Stimulated activated CD8-positive, alpha-beta memory T cell treated with anti-CD3 and anti-CD28 coated beads, Interleukin-15, amount 100 ng/mL, for 1 hour (primary cell): ENCODE measurements around the gene MDH1.
"Not testable (repeated sequence)": the region's sequence is repeated elsewhere in the genome, so short reads cannot be mapped to it uniquely, and the experiment has no call there.

Source experiments
- DNase-seq: peaks from one replicate; pipeline ENCODE4 v3.0.0-alpha.2; 2020; ENCODE audit warnings: low read depth

MDH1 gene

DNA sequence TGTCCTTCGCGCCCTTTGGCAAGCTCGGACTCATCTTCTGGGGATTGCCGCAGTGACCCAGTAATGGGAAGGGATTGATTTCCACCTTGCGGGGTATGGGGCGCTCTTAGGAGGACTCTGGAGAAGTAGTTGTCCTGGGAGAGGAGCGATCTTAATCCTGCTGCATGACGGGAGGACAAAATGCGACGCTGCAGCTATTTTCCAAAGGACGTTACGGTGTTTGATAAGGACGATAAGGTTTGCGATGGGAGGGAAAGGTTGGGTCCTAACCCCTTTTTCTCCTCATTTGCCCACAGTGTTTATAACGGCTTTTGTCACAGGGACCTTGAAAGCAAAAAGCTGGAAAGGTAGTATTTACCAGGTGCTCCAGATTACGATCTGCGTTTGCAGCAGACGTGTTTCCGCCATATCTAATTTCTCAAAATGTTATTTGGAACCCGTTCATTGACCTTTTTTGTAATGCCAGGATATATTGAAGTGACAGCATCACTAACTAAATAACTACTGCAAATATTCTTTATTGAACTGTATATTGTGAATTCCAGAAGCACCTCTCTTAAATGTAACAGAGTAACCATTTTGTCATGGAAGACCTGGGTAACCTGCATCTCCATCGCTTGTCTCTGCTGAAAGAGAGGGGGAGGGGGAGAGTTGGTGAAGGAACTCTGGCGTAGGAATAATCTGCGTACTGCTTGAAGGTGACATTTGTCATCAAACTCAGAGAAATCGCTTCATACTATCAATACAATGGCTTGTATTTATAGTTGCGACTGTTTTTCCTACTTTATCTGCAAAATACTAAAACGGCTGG, 590 bp downstream of the MDH1 start:
- peak; percentile 3 for DNase-seq

GRCh38 chr2:63590626-63591408, 2.1 kb downstream of the MDH1 start:
- DNase-seq = no peak

DNA sequence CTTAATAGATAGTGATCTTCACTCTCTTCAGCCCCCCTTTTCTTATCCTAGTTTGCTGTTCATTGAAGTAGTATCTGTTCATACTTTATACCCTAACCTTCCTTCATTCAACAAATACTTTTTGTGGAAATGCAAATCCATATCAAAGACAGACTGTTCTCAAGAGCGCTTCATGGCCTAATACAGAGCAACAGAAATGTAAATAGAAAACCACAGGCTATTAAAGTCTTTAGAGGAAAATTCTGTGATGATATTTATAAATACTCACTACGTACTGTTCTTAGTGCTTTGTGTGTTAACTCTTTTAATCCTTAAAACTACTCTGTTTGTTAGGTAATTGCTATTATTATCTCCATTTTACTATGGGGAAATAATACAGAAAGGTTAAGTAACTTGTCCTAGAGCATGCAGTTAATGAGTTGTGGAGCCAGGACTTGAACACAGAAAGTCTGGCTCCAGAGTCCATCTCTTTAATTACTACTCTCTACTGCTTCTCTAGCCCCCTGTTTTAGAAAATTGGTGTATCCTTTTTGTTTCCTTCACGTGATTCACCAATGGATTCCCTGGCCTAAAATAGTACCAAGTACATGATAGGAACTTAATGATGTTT, 2.9 kb downstream of the MDH1 start:
- DNase-seq = no peak

DNA sequence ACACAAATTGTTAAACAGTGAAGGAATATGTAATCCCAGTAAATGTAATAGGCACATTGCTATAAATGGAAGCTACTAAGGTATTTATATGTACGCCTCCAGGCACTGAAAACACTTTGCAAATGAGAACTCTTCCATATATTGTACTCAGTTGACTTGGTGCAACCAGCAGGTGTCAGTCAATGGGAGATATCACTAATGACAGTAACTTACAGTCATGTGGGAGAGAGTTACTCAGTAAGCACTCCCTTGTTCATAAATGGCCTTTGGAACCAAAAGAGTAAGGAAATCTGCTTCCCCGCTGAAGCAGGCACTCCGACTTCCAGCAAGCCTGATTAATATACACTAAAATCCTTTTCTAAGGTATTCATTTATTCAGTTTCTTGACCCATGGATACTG, 5.9 kb downstream of the MDH1 start:
- DNase-seq = no peak

DNA sequence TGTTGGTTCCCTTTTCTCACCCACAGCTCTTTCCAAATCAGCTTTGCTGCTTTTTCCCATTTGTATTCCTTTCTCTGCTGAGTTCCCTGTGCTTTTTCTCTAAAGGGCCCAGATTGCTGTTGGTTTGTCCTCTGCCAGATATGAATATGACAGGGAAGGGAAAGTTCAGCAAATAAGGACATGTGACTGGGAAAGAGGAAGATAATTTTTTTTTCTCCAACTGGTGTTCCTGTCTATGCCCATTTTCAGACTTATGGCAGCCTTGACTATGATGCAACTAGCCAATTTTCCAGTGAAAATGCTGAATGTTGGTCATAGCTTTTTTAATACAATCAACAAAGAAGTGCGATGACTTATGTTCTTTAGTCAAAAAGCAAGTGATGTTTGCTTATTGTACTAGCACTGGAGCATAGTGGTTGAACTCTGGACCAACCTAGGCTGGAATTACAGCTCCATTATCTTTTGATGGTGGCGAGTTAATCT, 7.7 kb downstream of the MDH1 start:
- no peak for DNase-seq

GRCh38 chr2:63598981-63599380, 10.2 kb downstream of the MDH1 start:
- no peak for DNase-seq

- DNase-seq = no peak
Observed at GRCh38 chr2:63600881-63601460, 12.2 kb downstream of the MDH1 start.

DNA sequence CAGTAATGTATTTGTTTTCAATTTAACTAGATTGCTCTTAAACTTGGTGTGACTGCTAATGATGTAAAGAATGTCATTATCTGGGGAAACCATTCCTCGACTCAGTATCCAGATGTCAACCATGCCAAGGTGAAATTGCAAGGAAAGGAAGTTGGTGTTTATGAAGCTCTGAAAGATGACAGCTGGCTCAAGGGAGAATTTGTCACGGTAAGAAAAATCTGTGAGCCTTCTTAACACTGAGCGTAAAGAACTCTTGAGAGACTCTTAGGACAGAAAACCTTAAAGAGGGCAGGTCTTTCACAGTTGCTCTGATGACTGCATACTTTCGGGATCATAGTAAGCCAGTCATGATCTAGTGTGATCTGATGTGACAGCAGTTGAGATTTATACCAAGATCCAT, 15.9 kb downstream of the MDH1 start:
- DNase-seq = no peak

GRCh38 chr2:63608865-63609264, 20.1 kb downstream of the MDH1 start:
- DNase-seq = not testable (repeated sequence)

DNA sequence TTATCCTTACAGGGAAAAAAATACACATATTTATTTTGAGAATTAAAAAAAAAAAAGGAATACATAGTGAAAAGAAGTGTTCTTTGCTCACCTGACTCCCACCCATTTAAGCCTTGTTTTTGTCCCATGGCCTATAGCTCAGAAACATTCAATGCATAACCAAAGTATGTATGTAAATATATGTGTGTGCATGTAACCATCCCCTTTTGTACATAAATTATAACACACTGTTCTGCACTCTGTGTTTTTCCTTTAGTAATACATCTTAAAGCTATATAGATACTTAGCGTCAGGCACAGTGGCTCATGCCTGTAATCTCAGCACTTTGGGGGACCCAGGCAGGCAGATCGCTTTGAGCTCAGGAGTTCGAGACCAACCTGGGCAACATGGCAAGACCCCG, 21.8 kb downstream of the MDH1 start:
- no peak for DNase-seq

- DNase-seq = no peak
Observed at GRCh38 chr2:63613391-63613901, 24.7 kb downstream of the MDH1 start.

DNA sequence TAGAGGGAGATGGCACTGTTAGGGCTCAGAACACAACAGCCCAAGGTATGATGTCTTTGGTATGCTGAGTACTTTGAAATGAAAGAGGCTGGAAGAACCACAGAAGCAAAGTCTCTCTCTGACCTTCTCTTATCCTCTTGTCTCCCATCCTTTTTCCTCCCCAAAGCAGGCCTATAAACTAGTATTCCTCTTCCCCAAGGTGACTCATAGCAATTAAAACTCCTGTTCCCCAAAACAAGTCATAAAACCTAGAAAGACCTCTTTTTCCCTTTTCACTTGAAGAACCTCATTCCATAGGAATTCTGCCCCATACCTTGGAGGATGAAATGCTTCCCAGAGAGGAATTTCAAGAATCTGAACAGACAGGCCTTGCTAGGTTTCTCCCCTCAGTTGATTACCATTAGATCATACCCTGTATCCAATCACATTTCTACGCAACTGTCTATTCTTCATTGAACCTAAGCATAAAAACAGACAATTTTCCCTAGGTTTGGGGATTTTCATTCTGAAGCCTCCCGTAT, 25.7 kb downstream of the MDH1 start:
- DNase-seq = no peak

DNA sequence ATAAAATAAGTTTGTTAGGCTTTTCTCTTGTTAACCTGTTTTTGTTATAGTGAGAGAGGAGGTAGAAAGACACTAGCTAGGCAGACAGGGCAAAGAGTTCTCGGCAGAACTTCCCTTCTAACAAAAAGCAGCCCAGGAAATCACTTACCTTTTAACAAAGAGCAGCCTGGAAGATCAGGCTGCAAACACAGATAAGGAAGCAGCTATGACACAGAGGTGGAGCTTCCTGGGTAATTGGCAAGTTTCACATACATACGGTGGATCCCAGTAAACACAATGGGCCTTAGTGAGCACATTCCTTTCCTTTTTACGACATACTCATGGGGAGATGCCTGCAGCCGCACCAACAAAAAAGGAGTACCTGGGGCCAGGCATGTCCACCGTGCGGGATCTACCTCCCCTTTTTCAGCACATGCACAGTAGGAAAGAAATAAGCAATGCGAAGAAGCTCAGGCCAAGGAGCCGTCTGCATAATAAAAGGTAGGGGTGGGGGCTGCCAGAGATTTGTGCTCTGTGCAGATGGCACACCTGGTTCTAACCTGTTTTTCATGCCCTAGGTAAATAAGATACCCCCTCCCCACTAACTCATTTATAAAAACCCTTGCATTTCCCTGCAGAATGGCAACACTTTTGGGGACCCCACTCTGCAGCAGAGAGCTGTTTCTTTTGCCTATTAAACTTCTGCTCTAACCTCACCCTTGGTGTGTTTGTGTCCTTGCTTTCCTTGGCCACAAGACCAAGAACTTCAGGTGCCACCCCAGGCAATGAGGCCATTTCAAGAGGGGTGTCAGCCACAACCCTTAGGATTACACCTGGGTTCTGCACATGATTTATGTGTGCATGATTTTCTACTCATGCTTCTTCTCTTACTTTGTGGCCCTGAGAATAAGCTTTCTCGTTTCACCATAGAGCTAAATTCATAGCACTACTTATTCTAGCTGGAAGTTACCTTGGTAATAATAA, 26.5 kb downstream of the MDH1 start:
- DNase-seq = no peak

- DNase-seq = no peak
Observed at GRCh38 chr2:63617366-63617765, 28.6 kb downstream of the MDH1 start.

- no peak for DNase-seq
Observed at GRCh38 chr2:63619328-63619727, 30.6 kb downstream of the MDH1 start.

GRCh38 chr2:63622751-63623150, 34.0 kb downstream of the MDH1 start:
- no peak for DNase-seq

DNA sequence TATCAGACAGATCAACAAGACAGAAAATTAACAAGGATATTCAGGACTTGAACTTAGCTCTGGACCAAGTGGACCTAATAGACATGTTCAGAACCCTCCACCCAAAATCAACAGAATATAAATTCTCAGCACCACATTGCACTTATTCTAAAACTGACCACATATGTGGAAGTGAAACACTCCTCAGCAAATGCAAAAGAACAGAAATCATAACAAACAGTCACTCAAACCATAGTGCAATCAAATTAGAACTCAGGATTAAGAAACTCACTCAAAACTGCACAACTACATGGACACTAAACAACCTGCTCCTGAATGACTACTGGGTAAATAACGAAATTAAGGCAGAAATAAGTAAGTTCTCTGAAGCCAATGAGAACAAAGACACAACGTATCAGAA, 35.0 kb downstream of the MDH1 start:
- not testable (repeated sequence) for DNase-seq

GRCh38 chr2:63627866-63628265, 39.1 kb downstream of the MDH1 start:
- no peak for DNase-seq

DNA sequence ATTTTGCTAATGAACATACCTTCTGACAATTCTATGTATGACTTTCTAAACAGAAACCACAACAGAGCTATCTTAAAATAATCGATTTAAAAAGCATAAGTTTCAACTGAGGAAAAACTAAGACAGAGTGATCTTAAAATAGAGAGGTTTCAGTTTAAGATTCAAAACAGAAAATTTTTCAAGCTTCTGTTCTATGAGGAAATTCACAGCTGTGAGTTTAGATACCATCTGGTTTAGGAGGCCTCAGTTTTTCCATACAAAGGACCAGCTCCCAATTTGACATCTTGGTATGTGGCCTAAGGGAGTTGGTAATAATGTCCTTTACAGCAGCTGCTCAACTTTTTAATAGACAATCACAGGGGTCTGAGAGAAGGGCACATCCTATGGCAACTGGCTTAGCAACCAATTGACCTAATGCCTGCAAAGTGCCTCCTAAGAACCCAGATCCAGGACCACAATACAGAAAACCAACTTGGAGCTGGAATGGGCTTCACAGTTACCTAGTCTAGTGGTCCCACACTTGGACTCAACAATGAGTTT, 39.7 kb downstream of the MDH1 start:
- DNase-seq = no peak

GRCh38 chr2:63631501-63631900, 42.7 kb downstream of the MDH1 start:
- DNase-seq = no peak

GRCh38 chr2:63632382-63632781, 43.6 kb downstream of the MDH1 start:
- no peak for DNase-seq
